ENCODE data around the gene CYSTM1. TPM values are rescaled to one million over a fixed set of nuclear protein-coding genes. Genes with fewer than 3 reads are reported as not detected.

The CYSTM1 gene
- total RNA-seq, 3 donors from 2014 or later (not counting 1 experiment from before 2014, with no cell fraction given), result 3.9 to 4.9 (median 4.2) TPM

DNA sequence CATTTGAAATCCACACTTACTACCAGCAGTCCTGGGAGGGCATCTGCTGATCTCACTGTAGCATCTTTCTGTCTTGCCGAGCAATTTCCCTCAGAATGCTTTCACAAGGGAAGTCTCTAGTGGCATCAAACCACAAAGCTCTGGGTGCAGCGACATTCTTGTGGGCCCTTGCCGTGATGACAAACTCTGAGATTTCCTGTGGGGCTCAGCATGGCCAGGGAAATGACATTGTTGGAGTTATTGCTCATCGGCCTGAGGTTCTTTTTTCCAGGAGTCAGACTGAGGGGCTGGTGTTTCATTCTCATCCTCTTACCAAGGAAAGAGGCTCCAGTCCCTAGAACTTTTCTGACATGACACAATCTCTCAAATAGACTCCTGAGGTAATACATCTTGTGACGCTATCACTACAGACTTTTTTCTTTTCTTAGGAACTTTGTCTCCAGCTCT lies 76.6 kb downstream of the CYSTM1 start:
- no peaks in the 10 kb centered on the region for H3K36me3 ChIP-seq (ENCODE audit: control insufficient read depth, insufficient read depth, low read length)

DNA sequence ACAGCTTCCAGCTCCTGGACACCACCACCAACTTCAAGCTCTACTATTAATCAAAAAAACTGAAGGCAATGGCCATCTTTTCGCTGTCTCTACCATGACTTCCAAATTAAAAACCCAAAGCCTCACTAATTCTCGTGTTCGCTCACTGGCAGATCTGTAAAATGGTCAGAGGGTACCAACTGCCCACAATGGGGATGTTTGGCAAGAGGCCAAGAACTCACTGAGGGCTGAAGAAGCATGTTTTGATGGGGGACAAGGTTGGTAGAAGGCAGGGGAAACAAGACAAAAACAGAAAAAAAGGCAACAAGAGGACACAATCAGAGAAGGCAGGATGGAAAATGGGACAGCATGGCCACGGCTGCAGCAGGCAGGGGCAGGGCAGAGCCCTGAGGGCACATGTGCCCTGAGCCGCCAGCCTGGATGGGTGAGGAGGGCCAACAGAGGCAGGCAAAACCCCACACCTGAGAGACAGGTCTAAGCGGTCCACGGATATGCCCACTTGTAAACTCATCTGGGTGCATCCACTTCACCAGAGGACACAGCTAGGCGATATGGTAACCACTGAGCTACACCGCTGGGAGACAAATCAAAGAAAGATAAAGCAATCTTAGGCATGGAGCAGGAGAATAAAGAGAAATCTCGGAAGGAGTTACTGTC lies 77.6 kb downstream of the CYSTM1 start:
- Mint-ChIP-seq H3K27ac (peak overlapping the region; percentile 20 to 59), H3K4me3 (no peak overlapping the region), H3K36me3 (peaks cover 2% of the 10 kb centered on the region), H3K27me3 (ENCODE audit: low read depth in 2 of 2) (no peaks in the 10 kb centered on the region), H3K4me1 (peaks cover 20 to 36% of the 10 kb centered on the region in 2 donors), H3K9me3 (no peaks in the 10 kb centered on the region)
- TF ChIP-seq, protein P1, sequence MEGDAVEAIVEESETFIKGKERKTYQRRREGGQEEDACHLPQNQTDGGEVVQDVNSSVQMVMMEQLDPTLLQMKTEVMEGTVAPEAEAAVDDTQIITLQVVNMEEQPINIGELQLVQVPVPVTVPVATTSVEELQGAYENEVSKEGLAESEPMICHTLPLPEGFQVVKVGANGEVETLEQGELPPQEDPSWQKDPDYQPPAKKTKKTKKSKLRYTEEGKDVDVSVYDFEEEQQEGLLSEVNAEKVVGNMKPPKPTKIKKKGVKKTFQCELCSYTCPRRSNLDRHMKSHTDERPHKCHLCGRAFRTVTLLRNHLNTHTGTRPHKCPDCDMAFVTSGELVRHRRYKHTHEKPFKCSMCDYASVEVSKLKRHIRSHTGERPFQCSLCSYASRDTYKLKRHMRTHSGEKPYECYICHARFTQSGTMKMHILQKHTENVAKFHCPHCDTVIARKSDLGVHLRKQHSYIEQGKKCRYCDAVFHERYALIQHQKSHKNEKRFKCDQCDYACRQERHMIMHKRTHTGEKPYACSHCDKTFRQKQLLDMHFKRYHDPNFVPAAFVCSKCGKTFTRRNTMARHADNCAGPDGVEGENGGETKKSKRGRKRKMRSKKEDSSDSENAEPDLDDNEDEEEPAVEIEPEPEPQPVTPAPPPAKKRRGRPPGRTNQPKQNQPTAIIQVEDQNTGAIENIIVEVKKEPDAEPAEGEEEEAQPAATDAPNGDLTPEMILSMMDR (IDR thresholded peaks at IDR 0.05), result no peak
- intact Hi-C loops (cut with micrococcal nuclease), result no loop called here
- DNase-seq, result no peak
- WGBS (ENCODE audit: insufficient coverage), result 99% methylated on average over 10 of the region's 10 CpGs
- no peak overlapping the region for H3K27ac ChIP-seq (ENCODE audit: low read length)
- no peak for ATAC-seq
- peaks cover 21% of the 10 kb centered on the region for H3K4me1 ChIP-seq (ENCODE audit: control insufficient read depth, insufficient read depth, low read length)
- H3K36me3 ChIP-seq (ENCODE audit: control insufficient read depth, insufficient read depth, low read length), result no peaks in the 10 kb centered on the region
- H3K4me3 ChIP-seq (ENCODE audit: low read length), result no peak overlapping the region
- no peaks in the 10 kb centered on the region for H3K9me3 ChIP-seq (ENCODE audit: control insufficient read depth, insufficient read depth, low read length)
- H3K27me3 ChIP-seq (ENCODE audit: control insufficient read depth, insufficient read depth, low read length), result no peaks in the 10 kb centered on the region

More for the DNA sequence above, 76.6 kb downstream of the CYSTM1 start:
- 17% methylated on average over 5 of the region's 5 CpGs for WGBS (ENCODE audit: insufficient coverage)
- Histone ChIP-seq H3K4me3 (ENCODE audit: low read length) (no peak overlapping the region), H3K27ac (ENCODE audit: low read length) (no peak overlapping the region), H3K9me3 (ENCODE audit: control insufficient read depth, insufficient read depth, low read length) (no peaks in the 10 kb centered on the region), H3K4me1 (ENCODE audit: control insufficient read depth, insufficient read depth, low read length) (peaks cover 21% of the 10 kb centered on the region), H3K27me3 (ENCODE audit: control insufficient read depth, insufficient read depth, low read length) (no peaks in the 10 kb centered on the region)
- Mint-ChIP-seq H3K27ac (peak overlapping the region; percentile 20 to 59), H3K27me3 (ENCODE audit: low read depth in 2 of 2) (no peaks in the 10 kb centered on the region), H3K9me3 (no peaks in the 10 kb centered on the region), H3K4me3 (no peak overlapping the region), H3K4me1 (peaks cover 15 to 31% of the 10 kb centered on the region in 2 donors), H3K36me3 (no peaks in the 10 kb centered on the region)
- DNase-seq (peak in 1 of 2 donors; percentile 65), ATAC-seq (peak; percentile 59 to 72 (median 64))
- TF ChIP-seq, protein P1 (IDR thresholded peaks at IDR 0.05), result no peak
- intact Hi-C loops (cut with micrococcal nuclease), result no loop called here

DNA sequence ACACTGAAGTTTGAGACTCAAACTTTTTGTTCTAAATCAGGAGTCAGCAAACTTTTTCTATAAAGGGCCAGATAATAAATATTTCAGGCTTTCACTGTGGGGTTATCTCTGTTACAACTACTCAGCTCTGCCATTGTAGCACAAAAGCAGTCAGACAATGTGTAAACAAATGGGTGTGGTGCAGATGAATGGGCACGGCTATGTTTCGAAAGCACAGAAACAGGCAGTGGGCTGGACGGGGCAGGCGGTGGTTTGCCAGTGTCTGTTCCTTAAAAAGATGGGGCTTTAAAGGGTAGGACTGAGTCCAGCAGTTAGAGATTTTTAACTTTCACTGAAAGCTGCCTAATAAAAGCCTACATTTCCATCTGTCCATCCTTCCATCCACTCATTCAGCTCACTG lies 79.0 kb downstream of the CYSTM1 start:
- peaks cover 21% of the 10 kb centered on the region for H3K4me1 ChIP-seq (ENCODE audit: control insufficient read depth, insufficient read depth, low read length)
- TF ChIP-seq, protein P1 (IDR thresholded peaks at IDR 0.05), result no peak
- WGBS (ENCODE audit: insufficient coverage), result 88% methylated on average over 4 of the region's 4 CpGs
- Mint-ChIP-seq H3K27ac (no peak overlapping the region), H3K36me3 (peaks cover 9% of the 10 kb centered on the region), H3K4me3 (no peak overlapping the region), H3K9me3 (no peaks in the 10 kb centered on the region), H3K27me3 (ENCODE audit: low read depth in 2 of 2) (no peaks in the 10 kb centered on the region), H3K4me1 (peaks cover 34 to 45% of the 10 kb centered on the region in 2 donors)
- H3K27ac ChIP-seq (ENCODE audit: low read length), result no peak overlapping the region
- H3K27me3 ChIP-seq (ENCODE audit: control insufficient read depth, insufficient read depth, low read length), result no peaks in the 10 kb centered on the region
- DNase-seq (no peak), ATAC-seq (peak in 1 of 3 donors; percentile 43)
- intact Hi-C loops (cut with micrococcal nuclease), result no loop called here
- no peaks in the 10 kb centered on the region for H3K9me3 ChIP-seq (ENCODE audit: control insufficient read depth, insufficient read depth, low read length)
- no peak overlapping the region for H3K4me3 ChIP-seq (ENCODE audit: low read length)
- H3K36me3 ChIP-seq (ENCODE audit: control insufficient read depth, insufficient read depth, low read length), result no peaks in the 10 kb centered on the region
